IMR-90 (cell line): Measurements from ENCODE around the gene NMRK1.

Experiments
- CTCF ChIP-seq: conservative IDR thresholded peaks from 2 replicates; pipeline ENCODE4 v1.5.1; 2012; ENCODE audit warnings: mild to moderate bottlenecking, low read depth, low read length, improper control_type of control experiment
- POLR2A ChIP-seq: IDR thresholded peaks from 2 replicates; pipeline ENCODE4 v1.6.1; 2012; ENCODE audit warnings: mild to moderate bottlenecking, low read depth, low read length
- RAD21 ChIP-seq: IDR thresholded peaks from 2 replicates; pipeline ENCODE4 v1.6.1; 2012; ENCODE audit warnings: low read length, improper control_type of control experiment

DNA sequence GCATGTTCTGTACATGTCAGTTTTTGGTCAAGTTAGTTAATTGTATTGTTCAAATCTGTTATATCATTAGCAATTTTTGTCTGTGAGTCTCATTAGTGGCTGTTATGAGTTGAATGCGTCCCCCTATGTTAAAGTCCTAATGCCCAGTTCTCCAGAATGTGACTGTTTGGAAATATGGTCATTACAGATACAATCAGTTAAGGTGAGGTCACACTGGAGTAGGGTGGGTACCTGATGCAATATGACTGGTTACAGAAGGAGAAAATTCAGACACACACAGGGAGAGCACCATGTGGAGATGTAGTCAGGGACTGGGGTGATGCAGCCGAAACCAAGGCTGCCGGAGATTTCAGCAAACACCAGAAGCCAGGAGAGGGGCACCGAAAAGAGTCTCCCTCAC lies 15.1 kb downstream of the NMRK1 start:
- TF ChIP-seq CTCF (no peak), RAD21 (no peak), POLR2A (no peak)
